Lower leg skin (tissue), 3 donors: Measurements from ENCODE around the gene CACNG6.

ENCODE experiments used
- POLR2A ChIP-seq, 2 donors: fragments of 450-650 bp; IDR thresholded peaks; one replicate each; pipeline ENCODE4 v1.6.1; 2016 to 2017; ENCODE audit warnings: antibody characterized with exemption in 2 of 2, mild to moderate bottlenecking in 1 of 2, moderate library complexity in 1 of 2
- TF ChIP-seq, protein P1 (sequence below), 3 donors: fragments of 450-650 bp; IDR thresholded peaks; one replicate each; pipeline ENCODE4 v1.5.1; 2016; ENCODE audit warnings: antibody characterized with exemption in 3 of 3, mild to moderate bottlenecking in 3 of 3, moderate library complexity in 2 of 3

DNA sequence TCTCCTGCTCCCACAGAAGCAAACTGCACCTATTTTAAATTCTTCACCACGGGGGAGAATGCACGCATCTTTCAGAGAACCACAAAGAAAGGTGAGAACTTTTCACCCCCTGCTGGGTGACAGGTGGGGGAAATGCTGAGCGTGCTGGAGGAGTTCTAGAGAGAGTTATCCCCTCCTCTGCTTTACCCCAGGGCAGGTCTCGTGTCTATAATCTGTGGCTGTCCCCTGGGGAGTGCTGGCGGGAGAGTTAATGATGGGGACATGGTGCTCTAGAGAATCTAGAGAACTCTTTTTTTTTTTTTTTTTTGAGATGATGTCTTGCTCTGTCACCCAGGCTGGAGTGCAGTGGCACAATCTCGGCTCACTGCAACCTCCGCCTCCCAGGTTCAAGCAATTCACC lies 6.8 kb downstream of the CACNG6 start:
- TF ChIP-seq, protein P1, sequence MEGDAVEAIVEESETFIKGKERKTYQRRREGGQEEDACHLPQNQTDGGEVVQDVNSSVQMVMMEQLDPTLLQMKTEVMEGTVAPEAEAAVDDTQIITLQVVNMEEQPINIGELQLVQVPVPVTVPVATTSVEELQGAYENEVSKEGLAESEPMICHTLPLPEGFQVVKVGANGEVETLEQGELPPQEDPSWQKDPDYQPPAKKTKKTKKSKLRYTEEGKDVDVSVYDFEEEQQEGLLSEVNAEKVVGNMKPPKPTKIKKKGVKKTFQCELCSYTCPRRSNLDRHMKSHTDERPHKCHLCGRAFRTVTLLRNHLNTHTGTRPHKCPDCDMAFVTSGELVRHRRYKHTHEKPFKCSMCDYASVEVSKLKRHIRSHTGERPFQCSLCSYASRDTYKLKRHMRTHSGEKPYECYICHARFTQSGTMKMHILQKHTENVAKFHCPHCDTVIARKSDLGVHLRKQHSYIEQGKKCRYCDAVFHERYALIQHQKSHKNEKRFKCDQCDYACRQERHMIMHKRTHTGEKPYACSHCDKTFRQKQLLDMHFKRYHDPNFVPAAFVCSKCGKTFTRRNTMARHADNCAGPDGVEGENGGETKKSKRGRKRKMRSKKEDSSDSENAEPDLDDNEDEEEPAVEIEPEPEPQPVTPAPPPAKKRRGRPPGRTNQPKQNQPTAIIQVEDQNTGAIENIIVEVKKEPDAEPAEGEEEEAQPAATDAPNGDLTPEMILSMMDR (IDR thresholded peaks at IDR 0.05) = no peak
- no peak for TF ChIP-seq POLR2A (IDR thresholded peaks at IDR 0.05)
